ENCODE data around the gene CDC42EP2. TPM values are rescaled to one million over a fixed set of nuclear protein-coding genes. Genes with fewer than 3 reads are reported as not detected.

CDC42EP2 gene
- total and polyA plus RNA-seq, 10 of the 15 experiments (the other 5 are each of a cell fraction or from before 2014, with no cell fraction given) = 0.03 to 1.2 (median 0.09) TPM; not detected in 3

- ATAC-seq (no peak), DNase-seq (ENCODE audit: low read depth, low spot score) (no peak), FAIRE-seq (no peak)
- ChIA-PET RAD21 (ENCODE audit: unreplicated experiment) (interaction anchor here (0.9 to 3.3 kb wide), 16 partner anchors 14 to 481 kb away, joined by 3 to 53 read pairs (median 5); partner anchors contain the start of genes CDC42EP2 and POLA2), POLR2A (interaction anchor here (0.7 to 2.6 kb wide), 8 partner anchors 9 to 482 kb away, joined by 3 to 11 read pairs (median 8); partner anchors contain the start of genes CDC42EP2 and POLA2), SMC1A (ENCODE audit: uncharacterized antibody, unreplicated experiment) (interaction anchor here (0.6 to 6.6 kb wide), 27 partner anchors 8 to 555 kb away, joined by 3 to 64 read pairs (median 4); no protein-coding TSS in a partner anchor), CTCF (interaction anchor here (0.7 to 9.3 kb wide), 57 partner anchors 9 to 641 kb away, joined by 3 to 261 read pairs (median 4); partner anchors contain the start of genes CAPN1, CDC42EP2, FAM89B and PCNX3)
- Histone ChIP-seq H2AFZ (ENCODE audit: control insufficient read depth, low read depth, low read length) (peak overlapping the region; percentile 89), H3K36me3 (ENCODE audit: control insufficient read depth in 2 of 2, insufficient read depth in 2 of 2, low read length in 1 of 2) (no peaks in the 10 kb centered on the region), H3K79me2 (ENCODE audit: control insufficient read depth, insufficient read depth, low read length) (peaks cover 8% of the 10 kb centered on the region), H3K4me3 (no peak overlapping the region), H3K27ac (ENCODE audit: control insufficient read depth, insufficient read depth) (no peak overlapping the region), H4K20me1 (ENCODE audit: control insufficient read depth, insufficient read depth) (no peaks in the 10 kb centered on the region), H3K9me3 (replicated peaks; ENCODE audit: control insufficient read depth, insufficient read depth, low read length) (no peaks in the 10 kb centered on the region), H3K9ac (ENCODE audit: control insufficient read depth, insufficient read depth, low read length) (peak overlapping the region; percentile 40), H3K27me3 (replicated peaks in 1 of 2; ENCODE audit: control insufficient read depth in 2 of 2, insufficient read depth in 2 of 2, low read length in 1 of 2) (no peaks in the 10 kb centered on the region), H3K4me2 (ENCODE audit: control insufficient read depth, insufficient read depth) (peak overlapping the region; percentile 46; the same call in 1 of the 2 replicates), H3K4me1 (ENCODE audit: control insufficient read depth, insufficient read depth, low read length) (peaks cover 4% of the 10 kb centered on the region; the same call in 1 of the 2 replicates)
- no TSS peak for BruUV-seq (replicated peaks)
- intact Hi-C loops (cut with micrococcal nuclease; ENCODE audit: unreplicated experiment) (no loop called here), in situ Hi-C loops (cut with MboI) (no loop called here)
- whole genome bisulfite sequencing (ENCODE audit: insufficient coverage, insufficient replicate concordance, low lambda C conversion rate, missing lambda C conversion rate) = 47% methylated on average over 2 of the region's 2 CpGs
- TF ChIP-seq ELK1 (IDR thresholded peaks at IDR 0.05; ENCODE audit: low read depth, low read length) (no peak), SIX5 (IDR thresholded peaks at IDR 0.05; ENCODE audit: low read depth, low read length, severe bottlenecking) (no peak), ZBTB40 (IDR thresholded peaks at IDR 0.05; ENCODE audit: borderline replicate concordance) (no peak), RAD21 (IDR thresholded peaks at IDR 0.05; ENCODE audit: insufficient read depth, low read depth, low read length) (no peak), EED (IDR thresholded peaks at IDR 0.05; ENCODE audit: low read depth) (no peak), SPI1 (IDR thresholded peaks at IDR 0.05; ENCODE audit: borderline replicate concordance, insufficient read depth, low read depth, low read length) (peak; percentile 17; the same call in 1 of the 2 replicates), TCF3 (IDR thresholded peaks at IDR 0.05; ENCODE audit: borderline replicate concordance, insufficient read depth, low read depth, low read length) (no peak)
These were observed 14.8 kb downstream of the CDC42EP2 start for GRCh38 chr11:65329478-65329877.

All from GM12878 (cell line).